HTERT RPE-1 (cell line): ENCODE measurements around the gene PSAPL1.

Source experiments
- in situ Hi-C: fragments of 300-500 bp; cut with MboI; formaldehyde crosslinking; loops from 4 replicates; pipeline ENCODE4 v1.14.3; 2020; ENCODE audit warnings: low sequenced_read_pairs

The PSAPL1 gene

DNA sequence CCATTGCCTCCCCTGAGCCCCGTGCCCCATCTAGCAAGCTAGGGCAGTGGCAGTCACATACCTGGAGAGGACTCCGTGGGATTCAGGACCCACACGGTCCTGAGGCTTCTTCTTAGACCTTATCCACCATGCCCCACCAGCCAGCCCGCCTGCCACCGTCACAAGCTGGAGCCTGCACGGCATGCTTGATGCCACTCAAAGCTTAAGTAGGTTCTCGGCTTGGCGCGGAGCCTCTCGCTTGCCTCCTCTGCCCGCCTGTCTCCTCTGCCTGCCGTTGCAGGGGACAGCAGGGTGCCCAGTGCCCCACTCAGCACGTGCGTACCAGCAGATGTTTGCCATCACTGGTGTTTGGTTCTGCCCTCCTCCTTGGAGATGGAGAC lies 14.1 kb downstream of the PSAPL1 start:
- in situ Hi-C loops = no loop called here

DNA sequence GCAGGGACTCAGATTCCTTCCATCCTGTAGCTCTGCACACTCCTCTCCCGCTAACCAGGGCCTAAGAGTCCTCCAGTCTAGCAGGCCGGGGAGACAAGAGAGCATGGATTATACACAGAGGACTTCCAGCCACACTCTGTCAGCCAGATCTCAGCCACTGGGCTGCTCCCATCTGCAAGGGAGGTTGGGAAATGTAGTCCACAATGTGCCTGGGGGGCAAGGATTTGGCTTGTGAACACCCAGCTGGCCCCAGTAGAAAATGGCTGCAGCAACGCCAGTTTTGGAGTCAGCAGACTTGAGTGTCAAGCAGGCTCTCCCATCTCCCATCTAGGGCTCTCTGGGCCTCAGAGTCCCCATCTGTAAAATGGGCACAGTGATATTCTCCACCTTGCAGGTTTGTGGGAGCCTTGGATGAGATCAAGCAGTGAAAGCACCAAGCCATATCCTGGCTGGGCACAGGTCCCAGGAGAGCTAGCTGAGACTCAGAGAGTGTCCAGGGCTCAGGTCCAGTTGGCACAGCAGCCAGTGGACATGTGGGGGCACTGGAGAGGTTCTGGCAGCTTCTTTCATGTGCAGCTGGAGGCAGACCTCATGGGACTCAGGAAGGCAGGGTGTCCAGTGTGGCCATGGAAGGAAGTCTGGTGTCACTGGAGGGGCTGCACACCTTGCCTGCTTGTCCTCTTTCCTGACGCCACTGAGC lies 14.6 kb downstream of the PSAPL1 start:
- in situ Hi-C loops = no loop called here

DNA sequence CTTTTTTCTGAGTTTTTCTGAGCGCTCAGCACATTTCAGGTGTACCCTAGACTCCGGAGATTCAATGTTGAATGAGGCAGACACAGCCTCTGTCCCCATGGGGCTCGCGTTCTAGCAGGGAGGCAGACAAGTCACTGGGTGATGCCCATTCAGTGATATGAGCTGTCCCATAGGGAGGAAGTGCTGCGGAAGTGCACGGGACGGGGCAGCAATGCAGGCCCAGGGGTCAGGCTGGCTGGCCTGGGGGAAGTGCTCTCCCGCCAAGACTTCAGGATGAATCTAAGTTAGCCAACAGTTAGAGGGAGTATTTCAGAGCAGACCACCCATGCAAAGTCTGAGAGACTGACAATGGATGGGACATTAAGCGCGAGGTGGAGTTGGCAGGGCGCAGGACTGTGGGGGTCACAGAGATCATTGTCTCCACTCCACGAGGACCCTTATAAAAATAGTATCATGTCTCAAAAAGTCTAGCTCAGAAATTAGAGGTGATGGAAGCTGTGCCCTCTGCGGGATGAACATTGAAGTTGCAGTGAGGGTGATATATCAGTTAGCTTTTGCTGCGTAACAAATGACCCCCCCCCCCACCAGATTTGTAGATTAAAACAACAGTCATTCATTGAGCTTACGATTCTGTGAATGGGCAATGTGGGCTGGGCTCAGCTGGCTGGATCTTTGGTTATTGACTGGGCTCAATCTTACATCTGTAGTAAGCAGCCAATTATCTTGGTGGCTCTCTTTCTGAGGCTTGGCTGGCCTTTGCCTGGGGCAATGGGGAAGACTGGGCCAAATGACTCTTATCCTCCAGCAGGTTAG lies 16.4 kb downstream of the PSAPL1 start:
- in situ Hi-C loops = no loop called here

DNA sequence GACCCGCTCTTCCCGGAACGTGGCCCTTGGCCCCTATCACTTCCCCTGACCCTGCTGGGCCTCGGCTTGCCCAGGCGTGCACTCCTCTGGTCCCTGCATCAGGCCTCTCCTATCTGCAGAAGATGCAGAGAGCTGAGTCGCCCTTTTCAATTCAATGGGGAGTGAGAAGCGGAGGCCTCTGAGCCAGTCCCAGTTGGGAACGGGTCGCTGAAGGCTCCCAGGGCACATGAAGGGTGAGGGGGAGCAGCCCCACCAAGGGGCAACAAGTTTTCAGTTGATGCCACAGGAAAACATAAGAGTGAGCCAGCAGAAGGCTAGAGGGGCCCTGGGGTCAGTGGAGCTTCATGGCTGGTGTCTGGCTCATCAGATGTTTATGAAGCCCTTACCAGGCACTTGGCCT lies 17.1 kb downstream of the PSAPL1 start:
- in situ Hi-C loops = no loop called here

DNA sequence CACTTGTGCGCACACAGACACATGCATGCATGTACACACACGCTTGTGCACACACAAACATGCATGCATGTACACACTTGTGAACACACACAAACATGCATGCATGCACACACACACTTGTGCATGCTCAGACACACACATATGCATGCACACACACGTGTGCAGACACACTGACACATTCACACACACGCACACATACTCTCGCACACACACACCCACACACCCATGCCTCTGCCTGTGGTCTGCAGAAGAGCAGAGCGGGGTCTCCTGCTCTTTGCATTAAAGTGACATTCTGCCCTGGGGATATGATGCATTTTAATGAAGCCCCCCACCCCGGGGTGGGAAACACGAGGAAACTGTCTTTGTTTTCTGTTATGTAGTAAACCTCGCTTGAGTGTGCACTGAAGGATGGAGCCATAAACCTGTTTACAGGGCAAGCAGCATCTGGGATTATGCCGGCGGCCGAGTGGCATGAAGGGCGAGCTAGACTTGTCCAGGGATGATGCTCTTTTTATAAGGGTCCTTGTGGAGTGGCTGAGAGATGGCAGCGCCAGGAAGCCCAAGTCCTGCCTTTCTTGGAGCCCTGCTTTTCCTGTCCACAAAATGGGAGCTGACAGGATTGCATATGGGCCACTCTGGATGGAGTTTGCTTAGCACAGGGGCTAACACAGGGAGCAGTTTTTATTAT lies 17.8 kb downstream of the PSAPL1 start:
- in situ Hi-C loops = no loop called here

DNA sequence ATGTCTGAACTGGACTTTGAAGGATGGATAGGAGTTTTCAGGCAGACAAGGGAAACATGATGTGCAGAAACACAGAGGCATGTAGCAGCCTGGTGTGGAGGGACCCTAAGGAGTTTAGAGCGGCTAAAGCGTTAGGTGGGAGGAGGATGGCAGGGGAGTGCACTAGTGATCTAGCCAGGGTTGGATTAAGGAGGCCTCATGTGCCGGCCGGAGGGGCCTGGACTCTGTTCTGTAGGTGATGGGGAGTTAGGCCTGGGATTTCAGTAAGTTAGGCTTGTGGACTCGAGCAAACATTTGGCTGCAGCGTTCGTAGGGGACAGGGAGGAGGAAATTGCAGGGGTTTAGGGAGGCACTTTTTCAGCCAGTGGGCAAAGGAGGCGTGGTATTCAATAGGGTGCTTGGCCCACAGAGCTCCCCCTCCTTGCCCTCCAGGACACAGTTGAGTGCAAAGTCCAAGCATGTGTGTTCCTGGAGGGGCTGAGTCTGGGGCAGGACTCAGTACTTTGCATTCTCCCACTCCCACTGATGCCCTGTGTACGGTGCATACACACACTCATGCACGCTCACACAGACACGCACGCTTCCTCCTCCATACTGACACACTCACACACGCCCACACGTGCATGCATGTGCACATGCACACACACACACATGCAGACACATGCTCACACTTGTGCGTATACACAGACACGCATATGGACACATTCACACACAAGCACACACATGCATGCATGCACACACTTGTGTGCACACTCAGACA lies 18.6 kb downstream of the PSAPL1 start:
- in situ Hi-C loops = no loop called here

DNA sequence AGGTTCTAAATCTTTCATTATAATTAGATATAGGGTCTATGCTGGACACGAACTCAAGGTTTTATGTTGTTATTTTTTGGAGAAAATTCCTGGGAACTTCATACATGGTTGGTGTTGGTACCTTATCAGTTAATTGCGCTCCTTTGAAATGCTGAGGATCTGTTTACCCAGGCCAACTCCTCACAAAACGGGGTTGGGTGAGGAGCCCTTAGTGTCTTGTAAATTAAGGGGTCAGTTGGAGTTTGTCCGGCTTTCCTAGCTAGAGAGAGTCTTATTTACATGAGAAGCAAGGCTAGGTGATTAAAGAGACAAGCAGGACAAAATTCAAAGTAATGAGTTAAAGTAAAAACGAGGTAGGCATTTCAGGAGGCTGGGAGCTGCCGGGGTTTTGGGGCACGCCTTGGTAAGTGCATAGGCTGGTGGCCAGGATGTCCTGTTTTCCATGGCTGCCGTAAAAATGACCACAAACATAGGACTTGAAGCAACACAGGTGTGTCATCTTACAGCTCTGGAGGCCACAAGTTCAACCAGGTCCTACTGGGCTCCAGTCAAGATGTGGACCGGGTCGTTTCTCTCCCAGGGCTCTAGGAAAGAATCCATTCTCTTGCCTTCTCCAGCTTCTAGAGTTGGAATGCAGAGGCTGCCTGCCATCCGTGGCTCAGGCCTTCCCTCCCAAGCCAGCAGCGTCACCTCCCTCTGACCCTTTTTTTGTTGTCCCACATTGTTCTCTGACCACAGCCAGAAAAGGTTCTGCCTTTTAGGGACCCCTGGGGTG lies 19.8 kb downstream of the PSAPL1 start:
- in situ Hi-C loops = no loop called here

DNA sequence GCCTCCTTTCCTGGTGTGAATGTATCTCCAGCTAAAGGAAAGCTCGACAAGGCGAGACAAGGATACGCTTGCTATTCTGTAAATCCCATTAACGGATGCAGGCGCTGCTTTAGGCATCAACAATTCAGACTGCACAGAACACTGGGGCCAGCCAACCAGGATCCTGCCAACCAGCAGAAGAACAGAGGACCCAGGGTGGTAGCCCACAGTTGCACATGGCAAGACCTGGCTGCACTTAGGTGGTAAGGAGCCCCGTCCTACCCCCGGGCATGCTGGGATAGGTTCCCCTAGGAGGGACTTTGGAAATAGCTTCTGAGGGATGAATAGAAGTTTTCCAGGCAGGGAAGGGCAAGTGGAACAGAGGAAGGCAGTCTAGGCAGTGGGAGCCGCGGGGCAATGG lies 20.7 kb downstream of the PSAPL1 start:
- in situ Hi-C loops = no loop called here

DNA sequence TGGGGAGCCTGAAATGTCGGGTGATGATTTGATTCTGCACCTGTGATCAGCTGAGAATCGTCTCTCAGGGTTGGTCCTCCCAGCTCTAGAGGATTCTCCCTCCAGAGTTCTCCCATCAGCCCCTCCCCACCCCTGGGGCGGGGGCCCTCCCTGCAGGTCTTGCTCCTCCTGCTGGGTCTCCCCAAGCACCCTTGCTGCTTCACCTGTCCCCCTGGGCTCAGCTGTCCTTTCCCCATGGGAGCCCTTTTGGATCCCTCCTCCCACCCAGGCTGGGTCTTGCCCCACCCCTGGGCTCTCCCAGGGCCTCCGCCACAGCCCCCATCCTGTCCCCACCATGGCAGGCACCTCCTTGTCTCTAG lies 22.2 kb downstream of the PSAPL1 start:
- in situ Hi-C loops = no loop called here

DNA sequence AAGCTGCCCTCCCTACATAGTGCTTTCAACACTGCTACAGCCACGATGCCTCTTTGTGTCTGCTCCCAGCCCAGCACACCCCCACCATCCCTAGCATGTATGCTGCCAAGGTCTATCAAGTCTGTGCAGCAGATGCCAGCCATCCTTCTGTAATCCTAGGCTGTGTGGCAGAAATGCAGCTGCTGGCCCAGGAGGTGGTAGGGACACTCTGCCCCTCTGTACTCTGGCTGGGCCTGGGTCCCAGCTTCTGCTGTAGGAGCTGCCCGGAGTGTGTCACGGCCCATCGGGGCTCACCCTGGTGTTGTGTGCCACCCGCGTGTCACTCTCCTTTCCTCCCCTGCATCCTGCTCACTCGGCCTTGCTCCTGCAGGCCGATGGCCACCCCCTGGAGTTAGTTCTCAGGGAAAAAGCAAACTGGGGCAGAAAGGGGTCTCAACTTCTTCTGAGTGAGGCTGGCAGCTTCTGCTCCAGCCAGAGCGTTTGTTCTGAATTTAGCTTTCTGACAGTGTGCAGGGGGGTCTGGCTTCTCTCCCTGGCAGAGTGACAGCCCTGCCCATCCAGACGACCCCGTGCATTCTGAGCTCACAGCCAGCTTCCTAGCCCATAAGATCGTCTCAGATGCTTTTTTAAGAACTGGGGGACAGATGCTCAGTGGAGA lies 22.7 kb downstream of the PSAPL1 start:
- in situ Hi-C loops = no loop called here

DNA sequence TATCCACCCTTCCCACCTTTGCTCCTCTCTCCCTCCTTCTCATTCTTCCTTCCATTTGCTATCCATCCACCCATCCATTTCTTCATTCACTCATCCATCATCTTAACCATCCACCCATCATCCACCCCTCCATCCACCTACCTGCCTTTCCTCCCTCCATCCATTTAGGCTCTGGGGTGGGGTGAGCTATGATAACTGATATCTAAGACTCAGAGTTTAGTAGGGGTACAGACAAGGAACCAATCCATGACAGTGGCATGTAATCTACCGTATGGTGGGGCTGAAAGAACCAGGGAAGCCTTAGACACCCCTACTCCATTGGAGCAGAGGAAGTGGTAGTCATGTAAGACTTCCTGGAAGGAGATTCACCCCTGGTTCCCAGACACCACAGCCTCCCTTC lies 23.2 kb downstream of the PSAPL1 start:
- in situ Hi-C loops = no loop called here

DNA sequence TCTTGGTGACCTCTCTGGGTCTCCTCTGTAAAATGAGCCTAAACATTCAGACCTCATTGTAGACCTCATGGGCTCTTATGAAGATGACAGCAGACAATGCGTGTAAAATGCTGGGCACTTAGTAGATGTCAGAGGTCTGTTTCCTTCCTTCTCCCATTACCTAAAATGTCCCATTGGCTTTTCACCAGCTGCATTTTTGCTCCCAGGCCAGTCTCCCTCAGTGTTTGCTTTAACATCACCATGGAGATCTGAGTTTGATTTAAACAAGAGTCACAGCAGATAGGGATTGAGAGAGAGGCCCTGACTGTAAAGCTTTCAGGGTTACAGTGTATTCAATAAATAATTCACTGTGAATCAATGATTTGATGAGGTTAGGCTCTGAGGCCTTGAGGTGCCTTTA lies 24.3 kb downstream of the PSAPL1 start:
- in situ Hi-C loops = no loop called here

DNA sequence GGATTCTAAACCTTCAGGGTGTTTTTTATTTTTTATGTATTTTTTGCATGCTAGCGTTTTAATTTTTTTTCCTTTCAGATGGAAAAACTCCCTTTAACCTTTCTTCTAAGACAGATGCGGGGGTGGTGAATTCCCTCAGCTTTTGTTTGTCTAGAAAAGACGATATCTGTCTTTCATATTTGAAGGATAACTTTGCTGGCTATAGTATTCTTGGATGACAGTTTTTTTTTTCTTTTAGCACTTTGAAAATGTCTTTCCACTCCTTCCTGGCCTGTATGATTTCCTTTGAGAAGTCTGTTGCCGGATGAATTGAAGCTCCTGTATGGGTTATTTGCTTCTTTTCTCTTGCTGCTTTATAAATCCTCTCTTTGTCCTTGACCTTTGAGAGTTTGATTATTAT lies 26.6 kb downstream of the PSAPL1 start:
- in situ Hi-C loops = no loop called here

DNA sequence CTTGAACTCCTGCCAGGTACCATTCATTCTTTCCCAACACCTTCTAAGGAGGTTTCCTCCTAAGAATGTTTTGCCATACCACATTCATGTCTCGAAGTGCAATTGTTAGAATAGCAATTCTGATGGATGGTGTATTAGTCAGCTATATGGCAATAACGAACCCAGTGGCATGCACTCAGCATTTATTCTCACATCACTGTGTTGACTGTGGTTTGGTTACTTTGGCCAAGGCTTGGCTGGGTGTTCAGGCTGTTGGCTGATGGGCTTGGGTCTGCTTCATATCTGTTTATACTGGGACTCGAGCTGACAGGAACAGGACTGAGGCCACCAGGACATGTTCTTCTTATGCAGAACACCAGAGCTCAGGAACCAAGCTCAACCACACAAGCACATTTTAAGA lies 31.7 kb downstream of the PSAPL1 start:
- in situ Hi-C loops = no loop called here

DNA sequence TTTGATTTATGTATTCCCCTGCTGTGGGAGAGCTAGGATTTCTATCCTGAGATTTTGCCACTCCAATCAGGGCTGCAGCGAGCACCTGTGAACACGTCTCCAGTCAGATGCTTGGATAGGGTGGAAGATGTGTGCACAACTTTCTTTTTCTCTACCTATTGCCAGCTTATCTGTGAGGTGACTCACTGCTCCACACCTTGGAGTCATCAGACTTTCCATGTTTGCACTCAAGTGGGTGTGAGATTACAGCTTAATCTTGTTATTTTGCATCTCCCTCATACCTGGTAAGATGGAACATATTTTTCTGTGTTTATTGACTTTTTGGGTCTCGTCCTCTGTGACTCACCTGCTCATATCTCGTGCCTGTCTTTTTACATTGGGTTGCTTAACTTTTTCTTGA lies 32.2 kb downstream of the PSAPL1 start:
- in situ Hi-C loops = no loop called here

DNA sequence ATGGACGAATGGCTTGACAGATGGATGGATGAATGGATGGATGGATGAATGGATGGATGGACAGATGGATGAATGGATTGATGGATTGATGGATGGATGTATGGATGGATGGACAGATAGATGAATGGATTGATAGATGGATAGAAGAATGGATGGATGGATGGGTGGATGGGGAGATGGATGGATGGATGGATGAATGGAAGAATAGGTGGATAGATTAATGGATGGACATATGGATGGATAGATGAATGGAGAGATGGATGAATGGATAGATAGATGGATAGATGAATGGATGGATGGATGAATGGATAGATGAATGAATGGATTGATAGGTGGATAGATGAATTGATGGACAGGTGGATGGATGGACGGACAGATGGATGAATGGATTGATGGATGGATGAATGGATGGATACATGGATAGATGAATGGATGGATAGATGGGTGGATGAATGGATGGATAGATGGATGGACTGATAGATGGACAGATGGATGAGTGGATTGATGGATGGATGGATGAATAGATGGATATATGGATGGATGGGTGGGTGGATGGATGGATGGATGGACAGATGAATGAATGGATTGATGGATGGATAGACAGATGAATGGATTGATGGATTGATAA lies 33.9 kb downstream of the PSAPL1 start:
- in situ Hi-C loops = no loop called here

DNA sequence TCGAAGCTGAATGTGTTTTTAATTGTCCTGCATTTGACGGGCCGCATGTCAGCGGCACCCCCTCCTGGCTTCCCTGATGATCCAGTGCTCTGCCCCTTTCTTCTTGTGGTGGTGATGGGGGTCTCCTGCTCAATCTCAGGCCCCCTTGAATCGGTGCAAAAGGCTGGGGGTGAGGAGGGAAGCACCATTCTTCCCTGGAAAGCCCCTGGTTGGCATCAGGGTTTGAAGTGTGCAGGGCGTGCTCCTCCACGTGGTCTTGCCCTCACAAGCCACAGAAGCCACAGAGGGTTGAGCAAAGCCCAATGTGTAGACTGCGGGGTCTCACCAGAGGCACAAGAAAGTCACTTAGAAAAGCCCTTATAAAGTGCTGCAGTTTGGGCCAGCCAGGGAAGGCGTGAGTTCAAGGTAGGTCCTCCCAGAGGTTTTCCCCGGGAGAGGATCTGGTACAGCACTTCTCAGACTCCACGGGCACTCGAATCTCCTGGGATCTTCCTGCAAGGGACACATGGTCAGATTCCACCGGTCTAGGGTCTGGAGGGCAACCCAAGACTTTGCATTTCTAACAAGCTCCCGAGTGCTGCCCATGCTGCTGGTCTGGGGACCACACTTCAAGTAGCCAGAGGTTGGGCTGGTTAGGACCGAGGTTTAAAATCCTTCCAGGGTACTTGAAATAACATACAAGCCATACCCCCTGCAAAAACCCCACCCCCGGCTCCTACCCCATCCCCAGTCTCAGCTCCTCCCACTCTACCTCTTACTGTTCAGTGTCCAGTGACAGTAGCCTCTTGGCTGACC lies 35.1 kb downstream of the PSAPL1 start:
- in situ Hi-C loops = no loop called here

DNA sequence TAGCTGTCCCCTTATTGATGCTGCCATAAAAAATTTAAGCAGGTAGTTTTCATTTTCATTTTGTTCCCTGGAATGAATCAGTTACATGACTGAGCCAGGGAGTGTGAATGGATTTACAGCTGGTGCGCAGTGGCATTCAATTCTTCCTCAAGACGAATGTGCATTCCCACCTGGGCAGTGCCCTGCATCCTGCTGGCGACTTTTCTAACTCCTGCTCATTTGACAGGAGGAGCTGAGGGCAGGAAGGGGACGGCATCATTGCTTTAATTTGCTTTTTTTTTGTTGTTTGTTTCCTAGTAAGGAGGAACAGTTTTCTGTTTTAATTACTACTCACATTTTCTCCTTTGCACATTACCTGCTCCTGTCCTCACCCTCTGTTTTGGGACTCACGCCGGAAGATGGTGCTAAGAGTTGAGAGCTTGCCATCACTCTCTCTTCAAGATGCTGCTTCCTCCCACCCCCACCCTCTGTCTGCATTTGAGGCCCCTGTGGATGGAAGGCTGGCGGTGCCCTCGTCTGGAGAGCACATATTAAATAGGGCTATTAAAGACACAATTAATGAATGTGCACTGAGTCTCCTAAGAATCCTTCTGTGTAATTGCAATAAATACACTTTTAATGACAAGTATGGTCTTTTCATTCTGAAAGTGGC lies 35.8 kb downstream of the PSAPL1 start:
- in situ Hi-C loops = no loop called here

DNA sequence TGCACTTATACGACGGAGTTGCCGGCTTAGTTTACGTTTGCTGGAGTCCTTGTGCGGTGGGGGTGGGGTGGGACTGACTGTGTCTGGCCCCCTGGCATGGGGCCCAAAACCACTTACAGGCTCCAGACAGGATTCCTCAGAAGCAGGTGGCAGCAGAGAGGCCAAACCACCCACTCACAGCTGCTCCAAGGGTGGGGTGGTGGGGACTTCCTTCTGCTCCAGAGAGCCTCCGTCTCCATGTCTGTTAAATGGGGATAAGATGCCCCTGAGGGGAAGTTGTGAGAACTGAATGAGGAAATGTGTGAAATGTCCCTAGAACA lies 36.7 kb downstream of the PSAPL1 start:
- in situ Hi-C loops = no loop called here
